ENCODE results near the gene VDR. TPM values are rescaled to one million over a fixed set of nuclear protein-coding genes. Genes with fewer than 3 reads are reported as not detected.
A peak's percentile ranks its signal among the peaks of the same experiment; 100 is the strongest.

VDR gene
- total RNA-seq, 1 donor from 2014 or later, result 0.33 TPM

GRCh38 chr12:47941871-47942613 lies 37.2 kb upstream of the VDR start:
- DNase-seq, result no peak
- Histone ChIP-seq H3K9me3 (replicated peaks) (no peaks in the 10 kb centered on the region), H3K27ac (replicated peaks) (no peak overlapping the region), H3K4me3 (no peak overlapping the region), H3K4me1 (peaks cover 14% of the 10 kb centered on the region), H3K36me3 (no peaks in the 10 kb centered on the region), H3K27me3 (ENCODE audit: low read depth) (peaks cover 30% of the 10 kb centered on the region)
- intact Hi-C loops (cut with micrococcal nuclease), result no loop called here
- TF ChIP-seq CTCF (IDR thresholded peaks at IDR 0.05; ENCODE audit: borderline replicate concordance), result no peak

GRCh38 chr12:47941475-47941780 lies 36.6 kb upstream of the VDR start:
- Histone ChIP-seq H3K27me3 (ENCODE audit: low read depth) (peaks cover 30% of the 10 kb centered on the region), H3K4me3 (no peak overlapping the region), H3K27ac (replicated peaks) (no peak overlapping the region), H3K36me3 (no peaks in the 10 kb centered on the region), H3K4me1 (peaks cover 14% of the 10 kb centered on the region), H3K9me3 (replicated peaks) (no peaks in the 10 kb centered on the region)
- no peak for TF ChIP-seq CTCF (IDR thresholded peaks at IDR 0.05; ENCODE audit: borderline replicate concordance)
- no peak for DNase-seq
- intact Hi-C loops (cut with micrococcal nuclease), result no loop called here

DNA sequence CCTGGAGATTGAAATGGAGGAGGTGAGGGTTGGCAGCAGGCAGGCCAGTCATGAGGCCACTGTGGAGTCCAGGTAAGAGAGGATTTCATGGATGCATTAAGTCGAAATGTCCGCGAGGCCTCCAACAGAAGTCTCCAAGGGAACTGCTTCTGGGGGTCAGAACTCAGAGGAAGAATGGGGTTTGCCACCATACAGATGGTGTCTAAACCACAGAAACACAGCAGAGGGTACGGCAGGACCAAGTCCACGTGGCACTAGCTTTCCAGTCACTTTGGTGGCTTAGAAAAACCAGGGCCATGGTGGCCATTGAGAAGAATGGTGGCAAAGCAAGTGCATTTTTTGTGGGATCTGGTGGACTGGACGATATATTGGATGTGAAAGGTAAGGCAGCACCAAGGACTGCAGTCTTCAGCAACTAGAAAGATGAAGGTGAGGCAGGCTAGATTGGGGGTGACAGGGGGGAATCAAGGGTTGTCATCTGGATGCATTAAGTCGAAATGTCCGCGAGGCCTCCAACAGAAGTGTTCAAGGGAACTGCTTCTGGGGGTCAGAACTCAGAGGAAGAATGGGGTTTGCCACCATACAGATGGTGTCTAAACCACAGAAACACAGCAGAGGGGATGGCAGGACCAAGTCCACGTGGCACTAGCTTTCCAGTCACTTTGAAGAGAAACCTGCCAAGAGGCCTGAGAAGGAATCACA lies 36.1 kb upstream of the VDR start:
- H3K27ac ChIP-seq (replicated peaks), result no peak overlapping the region
- H3K27me3 ChIP-seq (ENCODE audit: low read depth), result peaks cover 30% of the 10 kb centered on the region
- H3K4me1 ChIP-seq, result peaks cover 15% of the 10 kb centered on the region
- intact Hi-C loops (cut with micrococcal nuclease), result no loop called here
- no peaks in the 10 kb centered on the region for H3K36me3 ChIP-seq
- DNase-seq, result no peak
- TF ChIP-seq CTCF (IDR thresholded peaks at IDR 0.05; ENCODE audit: borderline replicate concordance), result no peak
- no peak overlapping the region for H3K4me3 ChIP-seq
- no peaks in the 10 kb centered on the region for H3K9me3 ChIP-seq (replicated peaks)

DNA sequence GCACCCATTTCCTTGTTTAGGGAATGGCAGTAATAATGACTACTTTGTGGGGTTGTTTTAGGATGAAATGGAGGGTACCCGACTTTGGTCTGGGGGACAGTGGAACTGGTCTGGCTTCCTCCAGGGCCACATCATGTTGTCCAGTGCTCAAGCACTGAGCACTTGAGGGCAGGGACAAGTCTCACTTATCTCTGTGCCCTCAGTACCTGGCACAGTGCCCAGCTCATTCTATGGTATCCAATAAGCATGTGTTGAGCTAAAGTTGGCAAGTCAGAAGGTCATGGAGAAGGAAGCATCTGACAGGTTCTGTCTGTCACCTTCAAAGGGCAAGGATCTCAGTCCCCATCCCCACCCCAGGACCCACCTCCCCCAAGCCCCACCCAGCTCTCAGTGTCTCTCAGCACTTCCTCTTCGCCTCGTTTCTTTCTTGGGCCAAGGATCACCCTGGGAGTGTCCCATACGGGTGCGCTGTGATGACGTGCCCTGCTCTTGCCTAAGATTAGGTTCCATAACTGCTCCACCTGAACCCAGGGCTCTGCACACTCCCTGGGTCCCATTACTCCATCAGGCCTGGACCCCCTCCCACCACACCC lies 34.3 kb upstream of the VDR start:
- peak; percentile 65 for DNase-seq
- Histone ChIP-seq H3K9me3 (replicated peaks) (no peaks in the 10 kb centered on the region), H3K4me1 (peaks cover 29% of the 10 kb centered on the region), H3K36me3 (no peaks in the 10 kb centered on the region), H3K4me3 (no peak overlapping the region), H3K27me3 (ENCODE audit: low read depth) (peaks cover 30% of the 10 kb centered on the region), H3K27ac (replicated peaks) (no peak overlapping the region)
- no peak for TF ChIP-seq CTCF (IDR thresholded peaks at IDR 0.05; ENCODE audit: borderline replicate concordance)
- intact Hi-C loops (cut with micrococcal nuclease), result no loop called here

DNA sequence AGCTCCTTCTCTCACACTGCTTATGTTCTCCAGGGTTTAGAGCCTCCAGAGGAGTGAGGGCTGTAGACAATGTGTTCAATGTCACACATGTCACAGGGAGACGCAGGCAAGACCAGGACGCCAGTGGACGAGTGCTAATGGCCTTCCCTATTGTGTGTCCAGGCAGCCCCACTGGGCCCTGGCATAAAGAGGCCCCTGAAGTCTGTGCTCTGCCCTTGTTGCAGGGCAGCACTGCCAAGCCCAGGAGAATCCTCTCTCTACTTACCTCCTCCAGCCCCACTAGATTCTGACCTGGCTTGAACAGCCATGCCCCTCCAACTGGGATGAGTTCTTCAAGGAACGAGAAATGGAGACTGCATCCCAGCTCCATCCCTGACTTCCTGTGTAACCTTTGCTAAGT lies 33.8 kb upstream of the VDR start:
- H3K4me1 ChIP-seq, result peaks cover 29% of the 10 kb centered on the region
- no peak overlapping the region for H3K4me3 ChIP-seq
- intact Hi-C loops (cut with micrococcal nuclease), result no loop called here
- H3K27me3 ChIP-seq (ENCODE audit: low read depth), result peaks cover 30% of the 10 kb centered on the region
- no peak for DNase-seq
- TF ChIP-seq CTCF (IDR thresholded peaks at IDR 0.05; ENCODE audit: borderline replicate concordance), result no peak
- no peaks in the 10 kb centered on the region for H3K9me3 ChIP-seq (replicated peaks)
- H3K27ac ChIP-seq (replicated peaks), result no peak overlapping the region
- H3K36me3 ChIP-seq, result no peaks in the 10 kb centered on the region

Measured in left ventricle myocardium inferior (tissue), 1 donor.